ENCODE measurements around the gene PNPLA6. TPM values are rescaled to one million over a fixed set of nuclear protein-coding genes. Genes with fewer than 3 reads are reported as not detected.

Gene PNPLA6
- total and polyA plus RNA-seq, 3 experiments from 2014 or later, result 17.1 to 117 (median 112) TPM

DNA sequence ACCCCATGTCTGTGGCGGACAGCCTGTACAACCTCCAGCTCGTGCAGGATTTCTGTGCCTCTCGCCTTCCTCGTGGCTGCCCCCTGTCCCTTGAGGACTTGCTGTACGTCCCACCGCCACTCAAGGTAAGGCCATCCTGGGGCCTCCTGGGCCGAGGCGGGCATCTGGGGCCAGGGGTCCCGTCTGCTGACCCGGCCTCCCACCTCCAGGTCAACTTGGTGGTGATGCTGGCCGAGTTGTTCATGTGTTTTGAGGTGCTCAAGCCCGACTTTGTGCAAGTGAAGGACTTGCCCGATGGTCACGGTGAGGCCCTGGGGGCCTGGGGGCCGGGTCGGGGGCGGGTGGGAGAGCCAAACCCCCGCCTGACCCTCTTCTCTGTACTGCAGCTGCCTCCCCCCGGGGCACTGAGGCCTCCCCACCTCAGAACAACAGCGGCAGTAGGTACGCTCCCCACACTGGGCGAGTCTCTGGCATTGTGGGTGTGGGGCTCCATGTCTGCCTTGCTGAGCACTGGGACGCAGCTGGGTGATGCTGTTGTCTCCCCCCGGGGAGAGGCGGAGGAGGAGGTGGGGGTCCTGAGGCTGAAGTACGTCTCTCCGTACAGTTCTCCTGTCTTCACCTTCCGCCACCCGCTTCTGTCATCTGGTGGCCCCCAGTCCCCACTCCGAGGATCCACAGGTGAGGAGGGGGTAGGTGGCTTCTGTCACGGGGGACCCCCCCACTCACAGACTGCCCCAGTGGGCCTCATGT lies 75.1 kb downstream of the PNPLA6 start:
- no peaks in the 10 kb centered on the region for H3K36me3 ChIP-seq (ENCODE audit: insufficient read depth, low read length)
- H3K4me1 Mint-ChIP-seq, result no peaks in the 10 kb centered on the region
- H3K27me3 Mint-ChIP-seq, result peaks cover 2 to 5% of the 10 kb centered on the region in 2 donors
- no peak for DNase-seq
- no peak overlapping the region for H3K27ac Mint-ChIP-seq
- H3K9me3 Mint-ChIP-seq, result peaks cover 0 to 2% (median 0%) of the 10 kb centered on the region in 5 donors
- H3K4me1 ChIP-seq (ENCODE audit: insufficient read depth, low read length), result no peaks in the 10 kb centered on the region
- ChIA-PET POLR2A (no interaction called here), CTCF (no interaction called here)
- H3K4me3 ChIP-seq (ENCODE audit: low read length), result no peak overlapping the region
- no peak overlapping the region for H3K4me3 Mint-ChIP-seq
- no peaks in the 10 kb centered on the region for H3K27me3 ChIP-seq (ENCODE audit: insufficient read depth, low read length, poor library complexity, severe bottlenecking)
- H3K36me3 Mint-ChIP-seq, result no peaks in the 10 kb centered on the region
- H3K27ac ChIP-seq (ENCODE audit: low read depth, low read length), result no peak overlapping the region
- no peaks in the 10 kb centered on the region for H3K9me3 ChIP-seq (ENCODE audit: low read length)

Other genes starting within 250 kb of the PNPLA6 start
- 1 to 10 TPM; 1.2 TPM for gene INSR, start 241.3 kb upstream of the PNPLA6 start, total RNA-seq
- not detected for gene INSR, start 241.3 kb upstream of the PNPLA6 start, polyA plus RNA-seq
- gene ARHGEF18, start 186.8 kb upstream of the PNPLA6 start, total RNA-seq, result 10 to 100 TPM; 51.0 to 53.3 TPM
- 9.6 TPM for gene ARHGEF18, start 186.8 kb upstream of the PNPLA6 start, polyA plus RNA-seq
- under 1 TPM; 0.94 to 0.95 TPM for gene PEX11G, start 46.7 kb upstream of the PNPLA6 start, total RNA-seq
- 1.7 TPM for gene PEX11G, start 46.7 kb upstream of the PNPLA6 start, polyA plus RNA-seq
- gene ZNF358, start 19.6 kb upstream of the PNPLA6 start, total RNA-seq, result 1 to 10 TPM; 7.6 to 8.9 TPM
- gene ZNF358, start 19.6 kb upstream of the PNPLA6 start, polyA plus RNA-seq, result 2.5 TPM
- 10 to 100 TPM; 19.4 to 19.6 TPM for gene MCOLN1, start 13.1 kb upstream of the PNPLA6 start, total RNA-seq
- gene MCOLN1, start 13.1 kb upstream of the PNPLA6 start, polyA plus RNA-seq, result 11.6 TPM
- under 1 TPM; 0.24 to 0.31 TPM for gene CAMSAP3, start 60.1 kb downstream of the PNPLA6 start, total RNA-seq
- gene CAMSAP3, start 60.1 kb downstream of the PNPLA6 start, polyA plus RNA-seq, result 0.07 TPM
- 10 to 100 TPM; 46.0 to 47.6 TPM for gene XAB2, start 93.8 kb downstream of the PNPLA6 start, total RNA-seq
- 8.8 TPM for gene XAB2, start 93.8 kb downstream of the PNPLA6 start, polyA plus RNA-seq
- gene PET100, start 94.1 kb downstream of the PNPLA6 start, total RNA-seq, result 100 to 1,000 TPM; 110 TPM
- 297 TPM for gene PET100, start 94.1 kb downstream of the PNPLA6 start, polyA plus RNA-seq
- under 1 TPM; 0.48 to 0.91 TPM for gene PCP2, start 98.0 kb downstream of the PNPLA6 start, total RNA-seq
- not detected for gene PCP2, start 98.0 kb downstream of the PNPLA6 start, polyA plus RNA-seq
- gene STXBP2, start 101.4 kb downstream of the PNPLA6 start, total RNA-seq, result 10 to 100 TPM; 80.1 to 80.5 TPM
- gene STXBP2, start 101.4 kb downstream of the PNPLA6 start, polyA plus RNA-seq, result 75.2 TPM
- gene RETN, start 133.3 kb downstream of the PNPLA6 start, total RNA-seq, result not detected
- 1.2 TPM for gene RETN, start 133.3 kb downstream of the PNPLA6 start, polyA plus RNA-seq
- not detected for gene MCEMP1, start 141.4 kb downstream of the PNPLA6 start, total RNA-seq
- gene MCEMP1, start 141.4 kb downstream of the PNPLA6 start, polyA plus RNA-seq, result not detected
- gene TRAPPC5, start 145.1 kb downstream of the PNPLA6 start, total RNA-seq, result 10 to 100 TPM; 63.5 to 70.1 TPM
- 155 TPM for gene TRAPPC5, start 145.1 kb downstream of the PNPLA6 start, polyA plus RNA-seq
- 1 to 10 TPM in 1 of 2 experiments, under 1 TPM in 1; 0.96 to 1.6 TPM for gene FCER2, start 166.4 kb downstream of the PNPLA6 start, total RNA-seq
- gene FCER2, start 166.4 kb downstream of the PNPLA6 start, polyA plus RNA-seq, result not detected
- not detected for gene CLEC4G, start 196.4 kb downstream of the PNPLA6 start, total RNA-seq
- not detected for gene CLEC4G, start 196.4 kb downstream of the PNPLA6 start, polyA plus RNA-seq
- under 1 TPM; 0.16 to 0.28 TPM for gene CD209, start 211.8 kb downstream of the PNPLA6 start, total RNA-seq
- gene CD209, start 211.8 kb downstream of the PNPLA6 start, polyA plus RNA-seq, result not detected
- gene CLEC4M, start 227.5 kb downstream of the PNPLA6 start, total RNA-seq, result not detected
- gene CLEC4M, start 227.5 kb downstream of the PNPLA6 start, polyA plus RNA-seq, result not detected

Data from CD8-positive, alpha-beta memory T cell (primary cell).